HG02981 (cell line): ENCODE data around the gene BICD2.
A peak's percentile ranks its signal among the peaks of the same experiment; 100 is the strongest.

ENCODE experiments used
- ATAC-seq: cut with Tn5 transposase; IDR thresholded peaks from one replicate; pipeline ENCODE4 v1.9.1; 2021; ENCODE audit warnings: mild to moderate bottlenecking, moderate library complexity; ENCODE audit not compliant: unreplicated experiment

Gene BICD2

DNA sequence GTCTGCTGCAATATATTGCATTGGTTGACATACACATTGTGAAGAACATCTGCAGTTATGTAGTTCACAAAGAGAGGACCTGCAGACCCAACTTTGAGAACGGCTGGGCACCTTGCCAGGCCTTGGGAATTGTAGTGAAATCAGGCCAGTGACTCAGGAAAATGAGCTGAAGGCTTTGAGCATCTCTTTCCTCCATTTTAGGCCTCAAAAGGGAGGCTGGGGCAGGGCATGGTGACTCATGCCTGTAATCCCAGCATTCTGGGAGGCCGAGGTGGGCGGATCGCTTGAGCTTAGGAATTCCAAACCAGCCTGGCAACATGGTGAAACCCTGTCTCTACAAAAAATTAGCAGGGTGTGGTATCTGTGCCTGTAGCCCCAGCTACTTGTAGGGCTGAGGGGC is 93.3 kb downstream of the BICD2 start:
- ATAC-seq: no peak

DNA sequence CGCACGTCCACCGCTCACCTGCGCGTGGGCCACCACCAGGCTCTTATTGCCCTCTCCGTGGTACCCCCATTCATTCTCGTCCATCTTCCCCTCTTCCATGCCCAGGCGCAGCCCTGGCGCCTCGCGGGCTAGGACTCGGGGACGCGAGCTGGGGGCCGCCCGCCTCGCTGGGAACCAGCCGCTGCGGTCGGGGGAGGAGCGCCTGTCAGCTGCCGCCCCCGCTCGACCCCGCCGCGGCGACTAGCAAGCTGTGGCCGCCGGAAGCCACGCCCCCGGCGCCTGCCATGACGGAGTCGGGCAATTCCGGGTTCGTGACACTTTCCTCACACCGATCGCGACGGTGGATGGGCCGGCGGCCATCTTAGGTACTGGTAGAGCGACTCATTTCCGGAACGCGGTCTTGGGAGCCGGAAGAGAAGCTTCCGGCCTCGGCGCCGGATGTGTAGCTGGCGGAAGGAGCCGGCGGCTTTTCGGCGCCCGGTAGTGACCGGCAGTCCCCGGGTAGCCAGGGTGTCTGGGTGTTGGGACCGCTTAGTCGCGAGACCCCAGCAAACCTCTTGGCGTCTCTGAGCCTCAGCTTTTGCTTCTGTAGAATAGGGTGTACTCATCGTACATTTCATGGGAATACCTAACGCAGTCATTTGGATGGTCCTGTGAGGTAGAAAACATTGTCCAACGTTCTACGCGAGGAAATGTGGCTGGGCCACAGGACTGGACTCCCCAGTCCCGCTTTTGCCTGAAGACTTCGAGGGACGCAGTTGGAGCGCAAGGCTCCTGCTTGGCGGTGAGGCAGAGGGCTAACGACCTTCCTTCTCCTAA is 94.5 kb downstream of the BICD2 start, which contains the start of gene IPPK:
IPPK (minus strand) TSS at position 242 of the 819 bp plus-strand sequence; CDS start at position 99, 143 bp downstream.
- peak; percentile 93 for ATAC-seq

DNA sequence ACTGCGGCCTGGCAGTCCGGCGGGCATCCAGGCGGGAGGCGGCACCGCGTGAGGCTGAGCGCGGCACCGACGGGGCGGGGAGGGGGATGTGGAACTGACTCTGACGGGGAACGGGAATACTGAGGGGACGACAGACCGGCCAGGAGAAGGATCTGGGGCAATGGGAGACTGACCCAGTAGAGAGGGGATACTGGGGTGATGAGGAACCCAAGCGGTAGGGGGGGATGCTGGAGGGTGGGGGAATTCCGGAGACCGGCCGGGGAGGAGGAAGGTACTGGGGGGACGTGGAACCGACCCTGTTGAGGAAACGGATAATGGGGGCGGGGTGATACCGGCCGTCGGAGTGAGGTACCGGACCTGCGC is 95.1 kb downstream of the BICD2 start:
- no peak for ATAC-seq

DNA sequence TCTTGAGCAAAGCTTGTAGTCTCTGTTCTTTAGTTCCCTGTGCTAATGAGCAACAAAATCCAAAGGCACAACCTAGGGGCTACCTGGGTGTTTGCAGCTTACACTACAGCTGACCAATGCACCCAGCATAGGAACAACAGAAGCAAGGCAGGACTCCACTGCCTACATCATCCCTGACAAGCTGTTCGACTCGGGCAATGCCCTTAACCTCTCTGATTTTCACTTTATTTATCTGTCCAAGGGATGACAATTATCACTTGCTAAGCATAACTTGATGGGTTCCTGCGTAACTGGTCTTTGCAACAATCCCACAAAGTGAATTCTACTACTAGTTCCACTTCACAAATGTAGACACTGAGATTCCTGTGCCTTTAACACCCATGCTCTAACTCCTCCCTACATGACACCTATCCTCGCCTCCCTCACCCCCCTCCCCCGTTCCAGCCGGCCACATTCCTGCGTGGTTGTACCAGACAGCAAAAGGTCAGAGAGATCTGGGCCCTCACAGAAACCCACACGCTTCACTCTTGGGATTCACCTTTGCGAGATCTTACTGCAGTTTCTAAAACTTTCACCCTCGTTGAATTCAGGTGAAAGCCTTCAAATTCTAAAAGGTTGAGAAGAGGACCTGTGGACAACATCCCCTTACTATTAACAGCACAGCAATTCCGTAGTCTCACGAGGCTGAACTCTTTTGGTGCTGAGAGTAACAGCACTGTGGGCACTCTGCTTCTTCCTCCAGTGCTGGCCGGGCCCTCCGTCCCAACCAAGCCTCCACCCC is 95.7 kb downstream of the BICD2 start:
- ATAC-seq: no peak

DNA sequence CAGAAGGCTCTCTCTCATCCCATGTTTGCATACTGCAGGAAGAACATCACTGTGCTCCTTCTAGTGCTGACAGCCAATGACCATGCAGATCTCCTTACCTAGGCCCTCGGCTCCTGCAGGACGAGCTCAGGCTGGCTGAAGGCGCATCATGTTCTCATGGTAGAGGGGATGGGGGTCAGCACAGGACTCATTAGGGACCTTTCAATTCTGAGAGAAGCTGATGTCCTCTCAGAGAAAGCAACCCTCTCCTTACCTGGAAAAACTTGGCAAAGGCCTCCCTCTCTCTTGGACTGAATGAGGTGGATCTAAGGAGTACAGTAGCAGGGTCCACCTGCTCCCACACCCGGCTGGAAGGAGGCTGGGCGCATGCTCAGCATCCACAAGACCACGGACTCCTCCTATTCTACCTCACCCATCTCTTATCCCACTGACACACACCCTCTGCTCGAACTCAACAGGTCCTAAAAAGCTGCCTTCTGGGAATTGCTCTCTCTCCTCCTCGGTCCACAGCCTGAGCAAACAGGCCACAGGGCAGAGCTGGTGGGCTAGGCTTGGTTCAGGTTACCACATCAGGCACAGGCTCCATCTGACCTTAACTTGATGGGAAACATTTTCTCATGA is 97.6 kb downstream of the BICD2 start:
- ATAC-seq: no peak

DNA sequence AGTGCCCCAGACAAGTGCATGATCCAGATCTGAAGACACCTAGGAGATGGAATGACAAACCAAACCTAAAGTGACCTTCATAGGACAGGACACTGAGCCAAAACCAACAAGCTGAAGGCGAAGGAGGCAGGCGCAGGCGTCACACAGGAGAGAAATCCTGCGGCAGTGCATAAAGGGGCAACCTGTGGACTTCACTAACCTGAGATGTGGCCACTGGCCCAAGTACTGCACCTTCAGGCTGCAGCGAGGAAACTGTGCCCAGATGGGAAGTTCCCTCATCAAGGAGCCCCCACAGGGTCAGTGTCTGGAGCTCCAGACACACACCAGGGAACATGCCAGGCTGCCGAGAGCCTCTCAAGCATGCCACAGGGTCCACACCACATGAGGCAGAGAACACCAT is 98.4 kb downstream of the BICD2 start:
- no peak for ATAC-seq

DNA sequence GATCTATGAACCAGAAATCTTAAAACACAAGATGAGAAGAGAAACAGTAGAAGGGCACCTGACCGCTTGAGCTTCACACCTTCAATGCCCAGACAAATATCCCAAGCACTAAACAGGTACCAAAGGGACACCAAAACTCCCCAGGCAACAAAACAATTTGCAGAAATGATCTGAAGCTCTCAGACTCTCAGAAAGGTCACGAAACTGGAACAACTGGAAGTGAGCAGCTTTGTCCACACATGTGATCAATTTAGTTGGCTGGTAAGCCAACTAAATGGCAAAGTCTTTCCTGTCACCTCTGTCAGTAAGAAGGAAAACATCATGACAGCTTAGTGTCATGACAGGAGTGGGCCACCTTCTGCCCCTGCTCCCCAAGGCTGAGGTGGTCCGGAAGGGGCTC is 98.8 kb downstream of the BICD2 start:
- ATAC-seq: no peak

DNA sequence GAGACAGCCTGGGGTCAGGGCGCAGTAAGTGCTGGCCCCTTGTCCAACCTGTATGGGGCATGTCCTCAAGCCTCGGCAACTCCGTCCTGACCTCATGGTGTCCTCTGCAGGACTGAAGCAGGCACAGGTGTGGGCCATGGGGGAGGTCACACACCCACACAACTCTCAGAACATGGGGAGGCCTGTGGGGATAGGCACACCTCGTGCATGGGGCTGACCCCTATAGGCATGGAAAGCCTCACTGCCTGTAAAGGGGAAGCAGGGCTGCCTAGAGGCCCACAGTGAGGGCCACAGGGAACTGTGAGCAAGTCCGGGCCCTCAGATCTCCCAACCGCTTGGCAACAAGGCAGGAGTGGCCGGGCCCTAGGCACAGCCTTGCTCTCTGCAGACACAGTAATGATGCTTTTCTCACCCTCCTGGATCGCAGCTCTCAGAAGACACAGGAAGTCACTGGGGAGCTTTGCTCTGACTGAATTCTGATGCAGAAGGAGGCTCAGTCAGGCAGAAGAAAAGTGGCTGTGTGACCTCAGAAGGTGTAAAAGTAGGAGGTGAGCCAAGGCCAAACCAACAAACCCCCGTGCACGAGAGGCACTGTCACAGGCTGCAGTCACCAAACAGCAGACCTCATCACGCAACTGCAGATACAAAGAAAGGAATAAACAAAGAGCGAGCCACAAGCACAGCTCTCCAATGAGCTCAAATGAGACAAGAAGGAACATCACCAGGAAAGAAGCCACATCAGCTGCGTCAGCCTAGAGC is 100.1 kb downstream of the BICD2 start:
- no peak for ATAC-seq

DNA sequence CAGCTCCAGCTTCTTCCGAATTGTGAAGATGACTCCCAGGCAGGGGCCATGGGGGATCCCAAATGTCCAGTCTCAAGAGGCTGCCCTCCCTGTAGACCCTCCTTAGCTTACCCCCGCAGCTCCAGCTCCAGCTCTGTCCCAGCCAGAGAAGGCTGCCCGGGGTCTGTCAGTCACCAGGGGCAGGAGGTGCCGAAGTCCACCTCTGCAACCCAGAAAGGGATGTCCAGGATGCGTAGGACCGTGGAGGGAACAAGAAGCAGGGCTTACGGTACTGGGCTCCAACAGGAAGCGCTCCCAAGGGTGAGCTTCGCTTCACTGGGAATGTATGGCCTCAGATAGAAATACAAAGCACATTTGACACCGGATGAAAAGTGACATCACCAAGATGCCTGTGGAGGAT is 100.7 kb downstream of the BICD2 start:
- no peak for ATAC-seq

DNA sequence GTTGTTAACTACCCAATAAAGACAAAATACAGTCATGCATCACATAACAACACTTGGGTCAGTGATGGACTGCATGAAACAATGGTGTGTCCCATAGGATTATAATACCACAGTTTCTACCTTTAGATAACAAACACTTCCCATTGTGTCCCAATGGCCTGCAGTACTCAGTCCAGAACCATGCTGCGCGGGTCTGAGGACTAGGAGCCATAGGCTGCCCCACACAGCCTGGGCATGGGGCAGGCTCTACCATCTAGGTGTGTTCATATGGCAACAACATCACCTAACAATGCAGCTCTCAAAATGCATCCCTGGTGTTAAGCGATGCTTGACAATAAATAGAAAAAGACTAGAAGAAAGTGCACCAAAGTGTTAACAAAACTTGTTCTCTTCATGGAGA is 101.5 kb downstream of the BICD2 start:
- ATAC-seq: no peak

DNA sequence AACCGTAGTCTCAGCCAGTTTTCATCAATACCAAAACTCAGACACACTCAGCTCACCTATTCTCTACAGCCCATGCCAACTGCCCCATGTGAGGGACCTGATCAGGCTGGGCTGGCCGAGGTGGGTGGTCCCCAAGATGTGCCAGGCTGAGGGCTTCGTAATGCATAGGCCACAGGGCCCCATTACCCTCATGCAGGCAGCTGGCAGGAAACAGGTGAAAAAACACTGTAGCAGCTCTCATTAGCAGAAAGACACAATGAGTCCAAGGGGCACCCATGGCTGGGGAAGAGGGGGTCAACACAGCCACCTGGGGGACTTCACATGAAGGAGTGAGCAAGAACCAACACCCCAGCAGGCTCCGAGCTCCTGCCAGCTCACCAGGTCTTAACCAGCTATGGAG is 102.9 kb downstream of the BICD2 start:
- no peak for ATAC-seq
